ENCODE data around the gene HOXB9.

HOXB9 gene

GRCh38 chr17:48631693-48632578 lies 5.8 kb upstream of the HOXB9 start:
- no peak for DNase-seq (ENCODE audit: low read depth)
- no peak overlapping the region for H3K4me3 ChIP-seq (ENCODE audit: low read depth, low read length)
- TF ChIP-seq, protein P1, sequence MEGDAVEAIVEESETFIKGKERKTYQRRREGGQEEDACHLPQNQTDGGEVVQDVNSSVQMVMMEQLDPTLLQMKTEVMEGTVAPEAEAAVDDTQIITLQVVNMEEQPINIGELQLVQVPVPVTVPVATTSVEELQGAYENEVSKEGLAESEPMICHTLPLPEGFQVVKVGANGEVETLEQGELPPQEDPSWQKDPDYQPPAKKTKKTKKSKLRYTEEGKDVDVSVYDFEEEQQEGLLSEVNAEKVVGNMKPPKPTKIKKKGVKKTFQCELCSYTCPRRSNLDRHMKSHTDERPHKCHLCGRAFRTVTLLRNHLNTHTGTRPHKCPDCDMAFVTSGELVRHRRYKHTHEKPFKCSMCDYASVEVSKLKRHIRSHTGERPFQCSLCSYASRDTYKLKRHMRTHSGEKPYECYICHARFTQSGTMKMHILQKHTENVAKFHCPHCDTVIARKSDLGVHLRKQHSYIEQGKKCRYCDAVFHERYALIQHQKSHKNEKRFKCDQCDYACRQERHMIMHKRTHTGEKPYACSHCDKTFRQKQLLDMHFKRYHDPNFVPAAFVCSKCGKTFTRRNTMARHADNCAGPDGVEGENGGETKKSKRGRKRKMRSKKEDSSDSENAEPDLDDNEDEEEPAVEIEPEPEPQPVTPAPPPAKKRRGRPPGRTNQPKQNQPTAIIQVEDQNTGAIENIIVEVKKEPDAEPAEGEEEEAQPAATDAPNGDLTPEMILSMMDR (conservative IDR thresholded peaks at IDR 0.05; ENCODE audit: low read depth, low read length): no peak

DNA sequence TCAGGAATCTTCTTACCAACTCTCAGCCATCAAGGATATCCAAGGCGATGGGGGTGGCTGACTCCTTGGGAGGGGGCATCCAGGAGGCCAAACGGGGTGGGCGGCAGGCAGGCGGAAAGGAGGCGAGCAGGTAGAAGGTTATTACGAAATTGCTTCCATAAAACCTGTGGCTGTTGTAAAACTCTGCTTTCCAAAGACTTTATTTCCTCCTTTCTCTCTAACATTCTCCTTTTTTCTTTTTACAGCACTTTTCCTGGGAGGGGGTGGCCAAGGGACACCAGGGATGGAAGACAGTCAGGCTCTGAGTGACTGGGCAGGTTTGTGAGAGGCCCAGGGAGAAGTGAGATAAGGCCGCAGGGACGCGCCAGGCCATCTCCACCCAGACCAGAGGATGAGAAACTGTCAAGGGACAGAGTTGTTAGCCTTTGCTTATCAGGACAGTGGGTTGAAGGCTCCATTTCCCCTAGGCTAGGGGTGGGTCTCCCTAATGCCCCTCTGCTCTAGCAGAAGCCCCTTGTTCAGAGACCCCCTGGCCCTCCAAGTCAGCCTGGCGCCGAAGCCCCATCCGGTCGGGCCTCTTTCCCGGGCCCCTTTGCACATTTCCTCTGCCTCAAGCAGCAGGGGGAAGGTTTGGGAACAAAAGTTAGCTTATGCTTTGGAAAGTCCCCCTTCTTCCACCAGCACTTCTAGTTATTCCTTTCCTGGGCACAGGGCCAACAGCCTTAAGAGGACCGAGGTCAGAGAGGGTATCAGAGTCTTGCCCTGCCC lies 5.0 kb upstream of the HOXB9 start:
- DNase-seq (ENCODE audit: low read depth): no peak
- TF ChIP-seq, protein P1 (conservative IDR thresholded peaks at IDR 0.05; ENCODE audit: low read depth, low read length): no peak
- H3K4me3 ChIP-seq (ENCODE audit: low read depth, low read length): no peak overlapping the region

DNA sequence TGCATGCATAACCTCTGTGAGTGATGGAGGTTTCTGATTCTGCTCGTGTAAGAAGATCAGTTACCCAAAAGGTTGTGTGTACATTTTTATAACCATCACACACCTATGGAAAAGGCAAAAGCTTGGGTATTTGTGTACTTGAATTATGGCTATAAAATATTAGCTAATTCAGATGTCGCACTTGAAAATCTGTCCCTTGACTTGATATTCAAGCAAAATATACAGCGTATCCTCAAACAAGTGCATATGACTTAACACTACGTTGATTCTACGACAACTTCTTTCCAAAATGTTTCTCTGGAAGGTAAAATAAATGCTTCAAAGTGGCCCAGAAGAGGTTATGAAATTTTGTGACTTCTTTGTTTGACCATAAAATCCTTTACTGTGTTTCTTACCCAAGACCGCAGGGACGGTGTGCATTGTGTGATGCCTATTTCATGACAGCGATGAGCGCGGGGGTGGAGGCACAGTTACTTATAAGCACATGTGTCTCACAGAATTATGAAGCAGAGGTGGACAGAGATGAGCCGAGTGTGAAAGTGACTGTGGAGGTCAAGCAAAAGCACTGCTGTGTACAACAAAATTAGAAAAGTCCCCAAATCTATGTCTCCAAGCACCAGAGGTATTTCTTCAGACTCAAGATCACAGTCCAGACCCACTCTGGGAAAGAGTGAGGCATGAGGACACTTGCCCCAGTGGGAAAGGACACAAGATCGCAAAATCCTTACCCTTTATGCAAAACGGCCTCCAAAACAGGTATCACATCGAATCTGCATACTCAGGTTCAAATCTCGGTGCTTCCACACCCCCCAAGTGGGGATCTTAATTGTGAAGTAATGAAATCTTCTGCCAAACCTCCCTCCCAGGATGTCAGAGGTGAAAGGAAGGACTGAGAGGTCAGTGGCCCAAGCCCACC lies 4.1 kb upstream of the HOXB9 start:
- TF ChIP-seq, protein P1 (conservative IDR thresholded peaks at IDR 0.05; ENCODE audit: low read depth, low read length): no peak
- no peak overlapping the region for H3K4me3 ChIP-seq (ENCODE audit: low read depth, low read length)
- DNase-seq (ENCODE audit: low read depth): no peak

- TF ChIP-seq, protein P1 (conservative IDR thresholded peaks at IDR 0.05; ENCODE audit: low read depth, low read length): no peak
- no peak for DNase-seq (ENCODE audit: low read depth)
- H3K4me3 ChIP-seq (ENCODE audit: low read depth, low read length): no peak overlapping the region
Measured at GRCh38 chr17:48629411-48629759, 3.2 kb upstream of the HOXB9 start.

GRCh38 chr17:48628649-48629410 lies 2.7 kb upstream of the HOXB9 start:
- TF ChIP-seq, protein P1 (conservative IDR thresholded peaks at IDR 0.05; ENCODE audit: low read depth, low read length): no peak
- no peak for DNase-seq (ENCODE audit: low read depth)
- H3K4me3 ChIP-seq (ENCODE audit: low read depth, low read length): no peak overlapping the region

Data from choroid plexus epithelial cell (primary cell).